Caco-2 (cell line): ENCODE measurements around the gene POGLUT2. TPM values are rescaled to one million over a fixed set of nuclear protein-coding genes. Genes with fewer than 3 reads are reported as not detected.
"Not testable (repeated sequence)": the region's sequence is repeated elsewhere in the genome, so short reads cannot be mapped to it uniquely, and the experiment has no call there.

Experiments
- BruUV-seq: library from RNA; stranded (reverse); fragments of 400-500 nt; replicated peaks from 2 replicates; lab custom pipeline; 2021; lab: Mats Ljungman, UMichigan
- CTCF ChIA-PET: fragments of 300-600 bp; sonication (Branson Sonifier 250); formaldehyde crosslinking; loops from one replicate; lab custom pipeline; 2022; ENCODE audit warnings: antibody characterized with exemption; lab: Charles Lee
- POLR2A ChIA-PET: fragments of 300-600 bp; sonication (Branson Sonifier 250); formaldehyde crosslinking; loops from one replicate; lab custom pipeline; 2022; ENCODE audit warnings: antibody characterized with exemption; lab: Charles Lee
- DNase-seq, 2 experiments: peaks; one replicate each; pipeline versions ENCODE4 v3.0.0 to v3.0.0-alpha.2; 2020 to 2022
- H3K27me3 ChIP-seq: replicated peaks from 2 replicates; pipeline ENCODE4 v1.6.0; 2011; ENCODE audit warnings: low read length; ENCODE audit not compliant: control insufficient read depth, insufficient read depth
- H3K36me3 ChIP-seq: 2 replicates; pipeline ENCODE4 v1.5.1; 2011; ENCODE audit warnings: low read length; ENCODE audit not compliant: control insufficient read depth, insufficient read depth
- H3K4me1 ChIP-seq: fragments of 250-450 bp; sonication (Bioruptor Pico); 2 replicates; pipeline ENCODE4 v1.5.1; 2020; ENCODE audit warnings: mild to moderate bottlenecking
- H3K4me3 ChIP-seq: 2 replicates; pipeline ENCODE4 v1.5.1; 2011; ENCODE audit warnings: low read depth, mild to moderate bottlenecking, control low read depth, low read length
- H3K9me3 ChIP-seq: fragments of 250-450 bp; sonication (Bioruptor Pico); 2 replicates; pipeline ENCODE4 v1.5.1; 2020; ENCODE audit warnings: mild to moderate bottlenecking, moderate library complexity
- H3K27ac Mint-ChIP-seq: one replicate; pipeline ENCODE4 v1.8.0; 2022; ENCODE audit warnings: mixed read lengths; ENCODE audit not compliant: unreplicated experiment
- H3K27me3 Mint-ChIP-seq: one replicate; pipeline ENCODE4 v1.8.0; 2022; ENCODE audit warnings: mixed read lengths; ENCODE audit not compliant: insufficient read depth, unreplicated experiment
- H3K36me3 Mint-ChIP-seq: one replicate; pipeline ENCODE4 v1.8.0; 2022; ENCODE audit warnings: mild to moderate bottlenecking, mixed read lengths; ENCODE audit not compliant: insufficient read depth, unreplicated experiment
- H3K4me1 Mint-ChIP-seq: one replicate; pipeline ENCODE4 v1.8.0; 2022; ENCODE audit warnings: low read depth, mixed read lengths; ENCODE audit not compliant: unreplicated experiment
- H3K4me3 Mint-ChIP-seq: one replicate; pipeline ENCODE4 v1.8.0; 2022; ENCODE audit warnings: mild to moderate bottlenecking, moderate library complexity, mixed read lengths; ENCODE audit not compliant: unreplicated experiment
- H3K9me3 Mint-ChIP-seq: one replicate; pipeline ENCODE4 v1.8.0; 2022; ENCODE audit warnings: mixed read lengths; ENCODE audit not compliant: unreplicated experiment
- CTCF ChIP-seq, 2 experiments: fragments of 200-600 bp in 1 of 2; IDR thresholded peaks; 1 replicate in 1 of 2; 2 replicates in 1 of 2; pipeline versions ENCODE4 v1.5.1 to v1.8.0; 2011 to 2022; ENCODE audit warnings: antibody characterized with exemption in 1 of 2, control low read depth in 1 of 2, inconsistent platforms in 1 of 2, low read depth in 1 of 2, low read length in 1 of 2, mild to moderate bottlenecking in 1 of 2, moderate library complexity in 1 of 2; ENCODE audit not compliant: insufficient read depth in 1 of 2, severe bottlenecking in 1 of 2, unreplicated experiment in 1 of 2
- intact Hi-C: fragments of 100-400 bp; cut with micrococcal nuclease; formaldehyde crosslinking; loops from one replicate; pipeline ENCODE4 v1.10.0; 2022; ENCODE audit not compliant: unreplicated experiment
- total RNA-seq: library from RNA; stranded (reverse); gene quantifications from 2 replicates; pipeline ENCODE4 v1.2.3, GENCODE V29; 2022

POGLUT2 gene
- total RNA-seq, 1 experiment from 2014 or later, result 20.1 TPM

DNA sequence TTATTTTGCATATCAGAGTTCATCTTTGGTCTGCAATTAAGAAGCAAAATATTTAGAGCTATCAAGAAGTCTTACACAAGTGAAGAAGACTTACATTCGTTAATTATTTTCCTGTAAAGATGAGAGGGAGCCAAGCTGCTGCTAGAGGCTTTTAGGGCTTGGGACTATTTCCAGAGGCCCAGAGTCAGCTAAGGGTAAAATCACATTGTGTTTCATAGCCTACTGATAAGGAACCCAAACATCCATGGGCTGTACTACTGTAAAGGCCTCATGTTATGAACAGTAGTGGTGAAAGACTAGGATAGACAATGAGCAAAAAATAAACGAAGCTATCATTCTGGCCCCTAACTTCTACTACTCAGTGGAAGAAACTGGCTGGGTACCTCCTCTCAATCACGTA is 14.3 kb downstream of the POGLUT2 start:
- Mint-ChIP-seq H3K9me3 (peaks cover 9% of the 10 kb centered on the region), H3K4me1 (no peaks in the 10 kb centered on the region), H3K36me3 (no peaks in the 10 kb centered on the region), H3K27me3 (no peaks in the 10 kb centered on the region), H3K27ac (no peak overlapping the region), H3K4me3 (no peak overlapping the region)
- Histone ChIP-seq H3K4me3 (no peak overlapping the region), H3K36me3 (no peaks in the 10 kb centered on the region; the same call in 1 of the 2 replicates), H3K9me3 (no peaks in the 10 kb centered on the region; the same call in 1 of the 2 replicates), H3K27me3 (no peaks in the 10 kb centered on the region), H3K4me1 (no peaks in the 10 kb centered on the region)
- BruUV-seq, result no TSS peak
- DNase-seq, result no peak
- no peak for TF ChIP-seq CTCF (IDR thresholded peaks at IDR 0.05; ENCODE audit: insufficient read depth in 1 of 2, low read depth in 1 of 2, low read length in 1 of 2, severe bottlenecking in 1 of 2, unreplicated experiment in 1 of 2)
- intact Hi-C loops, result no loop called here
- ChIA-PET POLR2A (interaction anchor here (1.1 kb wide), 1 partner anchor 11 kb away, joined by 5 read pairs; the partner anchor contains the start of gene TEX30), CTCF (interaction anchor here (0.7 kb wide), 1 partner anchor 16 kb away, joined by 3 read pairs; no protein-coding TSS in a partner anchor)

DNA sequence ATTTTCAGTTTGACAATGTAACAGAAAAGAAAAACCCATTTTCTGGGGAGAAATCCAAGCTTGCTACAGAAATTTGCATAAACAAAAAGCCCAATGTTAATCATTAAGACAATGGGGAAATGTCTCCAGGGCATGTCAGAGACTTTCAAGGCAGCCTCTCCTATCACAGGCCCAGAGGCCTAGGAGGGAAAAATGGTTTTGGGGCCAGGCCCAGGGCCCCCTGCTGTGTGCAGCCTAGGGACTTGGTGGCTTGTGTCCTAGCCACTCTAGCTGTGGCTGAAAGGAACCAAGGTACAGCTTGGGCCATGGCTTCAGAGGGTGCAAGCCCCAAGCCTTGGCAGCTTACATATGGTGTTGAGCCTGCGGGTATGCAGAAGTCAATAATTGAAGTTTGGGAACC is 17.2 kb downstream of the POGLUT2 start:
- Histone ChIP-seq H3K36me3 (no peaks in the 10 kb centered on the region), H3K27me3 (no peaks in the 10 kb centered on the region), H3K9me3 (no peaks in the 10 kb centered on the region; the same call in 1 of the 2 replicates), H3K4me3 (no peak overlapping the region), H3K4me1 (no peaks in the 10 kb centered on the region)
- no peak overlapping the region for H3K27ac Mint-ChIP-seq
- CTCF ChIA-PET, result no interaction called here
- TF ChIP-seq CTCF (IDR thresholded peaks at IDR 0.05; ENCODE audit: insufficient read depth in 1 of 2, low read depth in 1 of 2, low read length in 1 of 2, severe bottlenecking in 1 of 2, unreplicated experiment in 1 of 2), result no peak
- BruUV-seq, result no TSS peak
- H3K9me3 Mint-ChIP-seq, result peaks cover 9% of the 10 kb centered on the region
- no peaks in the 10 kb centered on the region for H3K36me3 Mint-ChIP-seq
- no peak overlapping the region for H3K4me3 Mint-ChIP-seq
- POLR2A ChIA-PET, result no interaction called here
- intact Hi-C loops, result no loop called here
- no peaks in the 10 kb centered on the region for H3K4me1 Mint-ChIP-seq
- no peak for DNase-seq
- H3K27me3 Mint-ChIP-seq, result no peaks in the 10 kb centered on the region

DNA sequence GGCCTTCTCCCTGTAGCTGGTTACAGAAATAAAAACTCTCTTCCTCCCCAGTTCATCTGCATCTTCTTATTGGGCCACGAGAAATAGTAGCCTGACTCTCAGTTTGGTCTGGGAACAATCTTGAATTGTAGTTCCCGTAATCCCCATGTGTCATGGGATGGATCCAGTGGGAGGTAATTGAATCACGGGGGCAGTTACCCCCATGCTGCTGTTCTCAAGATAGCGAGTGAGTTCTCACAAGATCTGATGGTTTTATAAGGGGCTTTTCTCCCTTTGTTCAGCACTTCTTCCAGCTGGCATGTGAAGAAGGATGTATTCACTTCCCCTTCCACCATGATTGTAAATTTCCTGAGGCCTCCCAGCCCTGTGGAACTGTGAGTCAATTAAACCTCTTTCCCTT is 18.1 kb downstream of the POGLUT2 start:
- H3K4me1 Mint-ChIP-seq, H3K9me3 Mint-ChIP-seq, intact Hi-C loops, H3K27ac Mint-ChIP-seq, H3K4me1 ChIP-seq, H3K9me3 ChIP-seq, H3K36me3 Mint-ChIP-seq, H3K4me3 Mint-ChIP-seq, H3K36me3 ChIP-seq, BruUV-seq, H3K4me3 ChIP-seq, DNase-seq, CTCF ChIA-PET, H3K27me3 Mint-ChIP-seq, POLR2A ChIA-PET, H3K27me3 ChIP-seq: not testable (repeated sequence)
